NCI-H1417 treated with DMSO at 0.1 percent for 48 hours (cell line): ENCODE measurements around the gene UROD.

Experiments used
- DNase-seq: peaks from one replicate; lab custom pipeline; 2025; lab: John Stamatoyannopoulos, UW

The UROD gene

GRCh38 chr1:45008516-45008915 is 3.5 kb upstream of the UROD start:
- no peak for DNase-seq

GRCh38 chr1:45009296-45009865 is 2.7 kb upstream of the UROD start:
- DNase-seq: no peak

- DNase-seq: no peak
Measured at GRCh38 chr1:45009956-45010854, 1.8 kb upstream of the UROD start.

GRCh38 chr1:45010855-45011811 is 921 bp upstream of the UROD start, which contains the start of gene HECTD3:
Gene HECTD3 (minus strand): TSS chr1:45011324. CDS start chr1:45011257, 67 bp downstream.
- peak; percentile 14 for DNase-seq

- DNase-seq: no peak
Measured at GRCh38 chr1:45012639-45013278, 705 bp downstream of the UROD start.

GRCh38 chr1:45013551-45014209 is 1.6 kb downstream of the UROD start:
- DNase-seq: no peak

- DNase-seq: no peak
Measured at GRCh38 chr1:45014321-45015028, 2.4 kb downstream of the UROD start.

GRCh38 chr1:45015683-45016082 is 3.6 kb downstream of the UROD start:
- DNase-seq: no peak

GRCh38 chr1:45016090-45016697 is 4.1 kb downstream of the UROD start:
- no peak for DNase-seq

- DNase-seq: no peak
Measured at GRCh38 chr1:45016767-45017166, 4.7 kb downstream of the UROD start.

- no peak for DNase-seq
Measured at GRCh38 chr1:45018599-45019230, 6.7 kb downstream of the UROD start.

GRCh38 chr1:45023663-45024062 is 11.6 kb downstream of the UROD start:
- no peak for DNase-seq

- DNase-seq: no peak
Measured at GRCh38 chr1:45026446-45026845, 14.4 kb downstream of the UROD start.

GRCh38 chr1:45032837-45033236 is 20.8 kb downstream of the UROD start:
- DNase-seq: no peak

GRCh38 chr1:45033356-45033755 is 21.3 kb downstream of the UROD start:
- no peak for DNase-seq

- no peak for DNase-seq
Measured at GRCh38 chr1:45035631-45036301, 23.7 kb downstream of the UROD start.

- DNase-seq: no peak
Measured at GRCh38 chr1:45037456-45037855, 25.4 kb downstream of the UROD start.

GRCh38 chr1:45038240-45038639 is 26.2 kb downstream of the UROD start:
- DNase-seq: no peak
